Measurements from ENCODE around the gene NMD3.

NMD3 gene

DNA sequence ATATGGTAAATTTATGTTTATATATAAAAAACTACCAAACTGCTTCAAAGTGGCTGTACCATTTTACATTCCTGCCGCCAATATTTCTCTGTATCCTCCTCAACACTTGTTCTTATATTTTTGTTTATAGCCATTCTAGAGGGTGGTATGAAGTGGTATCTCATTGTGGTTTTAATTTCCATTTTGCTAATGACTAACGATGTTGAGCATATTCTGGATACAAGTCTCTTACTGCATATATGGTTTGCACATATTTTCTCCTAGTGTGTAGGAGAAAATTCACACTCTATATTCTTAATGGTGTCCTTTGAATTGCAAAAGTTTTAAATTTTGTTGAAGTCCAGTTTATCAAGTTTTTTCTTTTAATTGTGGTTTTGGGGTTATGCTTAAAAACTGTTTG, 15.1 kb downstream of the NMD3 start:
- Histone ChIP-seq H3K36me3 (ENCODE audit: insufficient read depth, low read length) (peaks cover 87% of the 10 kb centered on the region), H3K27ac (ENCODE audit: low read length) (no peak overlapping the region), H3K9me3 (ENCODE audit: insufficient read depth, low read length, severe bottlenecking) (no peaks in the 10 kb centered on the region), H3K9ac (ENCODE audit: low read depth, low read length) (no peak overlapping the region), H2AFZ (ENCODE audit: low read depth, low read length) (no peak overlapping the region), H3K27me3 (ENCODE audit: insufficient read depth, low read length, poor library complexity) (no peaks in the 10 kb centered on the region), H4K20me1 (ENCODE audit: insufficient read depth, low read length) (peaks cover 5% of the 10 kb centered on the region; the same call in 1 of the 2 replicates), H3K4me2 (ENCODE audit: insufficient read depth, low read length) (no peak overlapping the region), H3K4me1 (ENCODE audit: insufficient read depth, low read length) (no peaks in the 10 kb centered on the region), H3K79me2 (ENCODE audit: insufficient read depth, low read length) (peaks cover 16% of the 10 kb centered on the region), H3K4me3 (ENCODE audit: low read depth in 1 of 2, low read length in 2 of 2) (no peak overlapping the region)
- TF ChIP-seq EZH2 (IDR thresholded peaks at IDR 0.05; ENCODE audit: borderline replicate concordance, low read depth, low read length, severe bottlenecking) = no peak
- TF ChIP-seq, protein P1, sequence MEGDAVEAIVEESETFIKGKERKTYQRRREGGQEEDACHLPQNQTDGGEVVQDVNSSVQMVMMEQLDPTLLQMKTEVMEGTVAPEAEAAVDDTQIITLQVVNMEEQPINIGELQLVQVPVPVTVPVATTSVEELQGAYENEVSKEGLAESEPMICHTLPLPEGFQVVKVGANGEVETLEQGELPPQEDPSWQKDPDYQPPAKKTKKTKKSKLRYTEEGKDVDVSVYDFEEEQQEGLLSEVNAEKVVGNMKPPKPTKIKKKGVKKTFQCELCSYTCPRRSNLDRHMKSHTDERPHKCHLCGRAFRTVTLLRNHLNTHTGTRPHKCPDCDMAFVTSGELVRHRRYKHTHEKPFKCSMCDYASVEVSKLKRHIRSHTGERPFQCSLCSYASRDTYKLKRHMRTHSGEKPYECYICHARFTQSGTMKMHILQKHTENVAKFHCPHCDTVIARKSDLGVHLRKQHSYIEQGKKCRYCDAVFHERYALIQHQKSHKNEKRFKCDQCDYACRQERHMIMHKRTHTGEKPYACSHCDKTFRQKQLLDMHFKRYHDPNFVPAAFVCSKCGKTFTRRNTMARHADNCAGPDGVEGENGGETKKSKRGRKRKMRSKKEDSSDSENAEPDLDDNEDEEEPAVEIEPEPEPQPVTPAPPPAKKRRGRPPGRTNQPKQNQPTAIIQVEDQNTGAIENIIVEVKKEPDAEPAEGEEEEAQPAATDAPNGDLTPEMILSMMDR (IDR thresholded peaks at IDR 0.05; ENCODE audit: borderline replicate concordance, extremely low read depth, low read length, poor library complexity, severe bottlenecking) = no peak
- DNase-seq = no peak
- no peak for ATAC-seq (ENCODE audit: insufficient read depth, low read depth)

DNA sequence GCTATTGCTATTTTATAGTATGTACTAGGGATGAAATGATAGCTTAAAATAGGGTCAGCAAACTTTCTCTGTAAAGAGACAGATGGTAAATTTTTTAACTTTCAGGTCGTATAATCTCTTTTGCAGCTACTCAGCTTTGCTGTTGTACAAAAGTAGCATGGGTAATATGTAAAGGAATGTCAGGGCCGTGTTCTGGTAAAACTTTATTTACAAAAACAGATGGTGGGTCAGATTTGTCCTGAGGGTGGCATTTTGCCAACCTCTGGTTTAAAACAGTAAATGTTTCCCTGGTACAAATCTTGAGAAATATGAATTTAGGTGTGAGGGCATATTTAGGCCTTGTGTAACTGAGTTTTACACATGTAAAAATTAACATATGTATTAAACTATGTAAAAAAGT, 18.6 kb downstream of the NMD3 start:
- H3K36me3 ChIP-seq (ENCODE audit: insufficient read depth, low read length) = peaks cover 88% of the 10 kb centered on the region
- no peak overlapping the region for H3K4me3 ChIP-seq (ENCODE audit: low read depth in 1 of 2, low read length in 2 of 2)
- H4K20me1 ChIP-seq (ENCODE audit: insufficient read depth, low read length) = no peaks in the 10 kb centered on the region
- ATAC-seq (ENCODE audit: insufficient read depth, low read depth) (no peak), DNase-seq (no peak)
- no peak for TF ChIP-seq EZH2 (IDR thresholded peaks at IDR 0.05; ENCODE audit: borderline replicate concordance, low read depth, low read length, severe bottlenecking)
- TF ChIP-seq, protein P1 (IDR thresholded peaks at IDR 0.05; ENCODE audit: borderline replicate concordance, extremely low read depth, low read length, poor library complexity, severe bottlenecking) = no peak
- no peak overlapping the region for H3K4me2 ChIP-seq (ENCODE audit: insufficient read depth, low read length)
- no peaks in the 10 kb centered on the region for H3K27me3 ChIP-seq (ENCODE audit: insufficient read depth, low read length, poor library complexity)
- peaks cover 9% of the 10 kb centered on the region for H3K79me2 ChIP-seq (ENCODE audit: insufficient read depth, low read length)
- no peaks in the 10 kb centered on the region for H3K4me1 ChIP-seq (ENCODE audit: insufficient read depth, low read length)
- H3K9me3 ChIP-seq (ENCODE audit: insufficient read depth, low read length, severe bottlenecking) = no peaks in the 10 kb centered on the region
- H2AFZ ChIP-seq (ENCODE audit: low read depth, low read length) = no peak overlapping the region
- H3K27ac ChIP-seq (ENCODE audit: low read length) = no peak overlapping the region
- H3K9ac ChIP-seq (ENCODE audit: low read depth, low read length) = no peak overlapping the region

DNA sequence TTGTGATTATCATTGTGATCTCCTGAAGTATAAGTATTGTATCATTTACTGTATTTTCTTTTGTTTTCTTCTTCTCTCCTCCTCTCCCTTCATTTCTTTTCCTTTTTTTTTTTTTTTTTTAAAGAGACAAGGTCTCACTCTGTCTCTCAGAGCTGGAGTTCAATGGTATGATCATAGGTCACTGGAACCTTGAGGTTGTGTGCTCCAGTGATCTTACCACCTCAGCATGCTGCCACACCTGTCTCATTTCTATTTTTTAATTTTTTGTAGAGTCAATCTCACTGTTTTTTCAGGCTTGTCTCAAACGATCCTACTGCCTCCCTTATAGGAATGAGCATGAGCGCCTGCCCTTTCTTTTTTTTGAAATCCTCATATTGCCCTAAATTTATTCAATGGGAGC, 23.4 kb downstream of the NMD3 start:
- no peak for ATAC-seq (ENCODE audit: insufficient read depth, low read depth)

More for the DNA sequence above, 23.4 kb downstream of the NMD3 start:
- no peaks in the 10 kb centered on the region for H3K79me2 ChIP-seq (ENCODE audit: insufficient read depth, low read length)
- H3K9ac ChIP-seq (ENCODE audit: low read depth, low read length) = no peak overlapping the region
- no peaks in the 10 kb centered on the region for H4K20me1 ChIP-seq (ENCODE audit: insufficient read depth, low read length)
- H3K36me3 ChIP-seq (ENCODE audit: insufficient read depth, low read length) = peaks cover 82% of the 10 kb centered on the region
- H3K27ac ChIP-seq (ENCODE audit: low read length) = no peak overlapping the region
- no peaks in the 10 kb centered on the region for H3K9me3 ChIP-seq (ENCODE audit: insufficient read depth, low read length, severe bottlenecking)
- H3K4me1 ChIP-seq (ENCODE audit: insufficient read depth, low read length) = no peaks in the 10 kb centered on the region
- H2AFZ ChIP-seq (ENCODE audit: low read depth, low read length) = no peak overlapping the region
- H3K4me2 ChIP-seq (ENCODE audit: insufficient read depth, low read length) = no peak overlapping the region
- no peak overlapping the region for H3K4me3 ChIP-seq (ENCODE audit: low read depth in 1 of 2, low read length in 2 of 2)
- DNase-seq = no peak
- no peaks in the 10 kb centered on the region for H3K27me3 ChIP-seq (ENCODE audit: insufficient read depth, low read length, poor library complexity)
- no peak for TF ChIP-seq EZH2 (IDR thresholded peaks at IDR 0.05; ENCODE audit: borderline replicate concordance, low read depth, low read length, severe bottlenecking)
- TF ChIP-seq, protein P1 (IDR thresholded peaks at IDR 0.05; ENCODE audit: borderline replicate concordance, extremely low read depth, low read length, poor library complexity, severe bottlenecking) = no peak

All from DND-41 (cell line).